C4-2B (cell line): Measurements from ENCODE around the gene STRADB.

Experiments used
- CTCF ChIP-seq: fragments of 450-650 bp; conservative IDR thresholded peaks from 2 replicates; pipeline ENCODE4 v1.5.1; 2017; ENCODE audit warnings: mild to moderate bottlenecking
- ZFX ChIP-seq: fragments of 450-650 bp; IDR thresholded peaks from 2 replicates; pipeline ENCODE4 v1.6.1; 2017

GRCh38 chr2:201460532-201460931, 9.0 kb downstream of the STRADB start:
- TF ChIP-seq CTCF (no peak), ZFX (no peak)
